ENCODE measurements around the gene JHY.

Gene JHY

DNA sequence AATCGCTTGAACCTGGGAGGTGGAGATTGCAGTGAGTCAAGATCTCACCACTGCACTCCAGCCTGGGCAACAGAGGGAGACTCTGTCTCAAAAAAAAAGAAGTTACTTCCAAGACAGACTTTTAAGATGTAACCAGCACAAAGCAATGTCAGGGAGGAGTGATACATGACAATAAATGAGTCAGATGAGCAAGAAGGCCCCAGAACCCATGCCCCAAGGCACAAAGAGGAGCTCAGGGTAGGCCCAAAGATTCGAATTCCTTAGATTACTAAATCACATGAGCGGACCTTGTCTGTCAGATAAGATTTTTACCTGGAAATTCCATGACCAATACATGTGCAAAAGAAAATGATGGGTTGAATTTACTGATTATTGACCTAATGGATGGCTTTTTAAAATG, 10.5 kb upstream of the JHY start:
- DNase-seq, result no peak

DNA sequence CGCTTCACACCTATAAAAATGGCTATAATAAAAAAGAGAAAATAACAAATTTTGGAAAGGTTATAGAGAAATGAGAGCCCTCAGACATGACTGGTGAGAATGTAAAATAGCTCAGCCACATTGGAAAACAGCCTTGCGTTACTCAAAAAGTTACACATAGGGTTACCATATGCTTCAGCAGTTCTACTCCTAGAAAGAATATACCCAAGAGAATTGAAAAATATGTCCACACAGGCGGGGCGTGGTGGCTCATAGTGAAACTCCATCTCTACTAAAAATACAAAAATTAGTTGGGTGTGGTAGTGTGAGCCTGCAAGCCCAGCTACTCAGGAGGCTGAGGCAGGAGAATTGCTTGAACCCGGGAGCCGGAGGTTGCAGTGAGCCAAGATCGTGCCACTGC, 7.6 kb upstream of the JHY start:
- no peak for DNase-seq

- no peak for DNase-seq
Measured at GRCh38 chr11:122877732-122878131, 4.8 kb upstream of the JHY start.

DNA sequence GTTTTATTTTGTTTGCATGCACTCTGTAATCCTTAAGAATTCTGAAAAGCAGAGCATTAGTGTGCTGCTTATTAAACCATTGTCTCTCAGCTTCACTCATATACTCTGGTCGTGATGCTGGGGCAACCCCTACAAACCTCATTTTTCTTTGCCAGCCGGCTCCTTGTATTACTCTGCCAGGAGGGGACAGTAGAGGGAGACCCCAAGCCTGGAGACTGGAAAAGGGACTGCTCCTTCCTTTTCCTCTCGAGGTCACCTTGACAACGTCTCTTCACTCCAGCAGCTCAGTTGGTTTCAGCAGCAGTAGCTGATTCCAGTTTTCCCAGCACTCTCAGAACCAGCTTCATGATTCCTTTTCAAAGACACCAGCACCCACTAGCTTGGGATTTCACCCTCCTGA, 2.8 kb upstream of the JHY start:
- no peak for DNase-seq

- DNase-seq, result peak; percentile 33
Measured at GRCh38 chr11:122882857-122883645, 492 bp downstream of the JHY start.

GRCh38 chr11:122883646-122883979, 1.1 kb downstream of the JHY start:
- DNase-seq, result no peak

- DNase-seq, result no peak
Measured at GRCh38 chr11:122888162-122888561, 5.6 kb downstream of the JHY start.

GRCh38 chr11:122893131-122893530, 10.6 kb downstream of the JHY start:
- no peak for DNase-seq

DNA sequence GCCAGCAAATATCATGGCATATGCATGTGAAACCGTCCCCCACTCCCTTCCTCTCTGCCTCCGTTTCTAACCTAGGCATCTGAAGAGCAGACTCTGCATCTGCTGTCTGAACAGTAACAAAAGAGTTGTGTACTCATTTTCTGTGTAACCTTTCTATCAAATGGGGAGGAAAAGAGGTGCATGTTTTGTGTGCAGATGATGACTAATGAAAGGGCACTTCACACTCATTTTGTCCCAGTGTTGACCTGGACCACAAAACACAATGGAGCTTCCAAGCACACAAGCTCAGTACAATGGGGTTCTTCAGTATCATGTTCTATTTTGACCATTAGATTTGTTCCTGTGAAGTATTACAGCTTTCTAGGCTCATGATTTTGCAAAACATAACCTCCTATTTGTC, 13.0 kb downstream of the JHY start:
- DNase-seq, result peak; percentile 99

DNA sequence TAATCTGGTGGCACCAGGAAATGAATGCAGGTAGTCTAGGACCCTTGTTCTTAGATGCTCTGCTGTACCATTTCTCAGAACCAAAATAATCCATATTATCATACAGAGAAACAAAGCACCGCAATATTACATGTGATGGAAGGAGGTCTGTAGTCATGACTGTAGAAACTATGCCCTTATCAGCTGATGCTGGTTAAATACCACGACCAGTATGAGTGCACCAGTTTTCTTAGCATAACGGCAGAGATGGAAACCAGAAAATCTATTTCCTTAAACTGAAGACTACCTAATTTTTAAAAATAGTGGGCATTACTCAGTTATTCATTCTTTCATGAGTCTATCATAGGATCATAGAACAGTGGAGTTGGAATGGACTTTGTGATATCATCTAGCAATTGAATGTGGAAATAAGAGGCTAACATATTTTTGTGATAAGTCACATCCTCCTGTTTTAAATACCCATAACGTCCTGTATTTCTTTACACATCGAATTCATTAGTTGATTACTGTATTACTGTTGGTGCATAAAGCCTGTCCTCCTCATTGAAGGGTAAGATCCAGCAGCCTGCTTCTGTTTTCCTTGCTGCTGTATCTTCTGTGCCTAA, 15.1 kb downstream of the JHY start:
- DNase-seq, result no peak

DNA sequence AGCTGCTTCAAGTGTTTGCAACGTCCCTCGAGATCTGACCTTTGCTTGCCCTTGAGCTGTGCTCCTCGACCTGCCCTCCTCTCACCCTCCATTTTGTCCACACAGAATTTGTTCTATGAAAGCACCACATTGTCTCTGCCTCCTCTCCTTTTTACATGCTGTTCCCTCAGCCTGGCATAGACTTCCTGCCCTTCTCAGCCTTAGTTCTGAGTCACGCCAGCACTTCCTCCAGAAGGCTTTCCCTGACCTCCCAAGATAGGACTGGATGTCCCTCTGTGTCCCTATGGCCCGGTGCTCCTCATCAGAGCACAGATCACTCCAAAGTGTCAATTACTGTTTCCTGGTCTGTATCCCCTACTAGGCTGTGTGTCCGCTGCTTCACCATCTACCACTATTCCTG, 16.2 kb downstream of the JHY start:
- DNase-seq, result no peak

GRCh38 chr11:122900587-122901202, 18.1 kb downstream of the JHY start:
- no peak for DNase-seq

GRCh38 chr11:122902951-122903350, 20.4 kb downstream of the JHY start:
- DNase-seq, result no peak

GRCh38 chr11:122910775-122911174, 28.2 kb downstream of the JHY start:
- DNase-seq, result no peak

DNA sequence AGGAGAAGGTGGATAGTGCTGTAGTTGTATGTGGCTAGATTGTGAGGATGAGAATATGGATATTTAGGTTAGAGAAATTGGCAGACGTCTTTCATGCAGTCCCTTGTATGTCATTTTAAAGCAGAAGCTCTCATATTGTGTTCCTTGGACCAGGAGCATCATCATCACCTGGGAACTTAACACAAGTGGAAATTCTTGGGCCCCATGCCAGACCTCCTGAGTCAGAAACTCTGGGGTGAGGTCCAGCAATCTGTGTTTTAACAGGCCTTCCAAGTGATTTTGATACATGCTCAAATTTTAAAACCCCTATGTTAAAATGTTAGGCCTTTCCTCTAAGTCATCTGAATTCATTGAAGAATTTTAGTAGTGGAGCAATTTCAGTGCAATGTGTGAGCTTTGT, 34.8 kb downstream of the JHY start:
- DNase-seq, result no peak

DNA sequence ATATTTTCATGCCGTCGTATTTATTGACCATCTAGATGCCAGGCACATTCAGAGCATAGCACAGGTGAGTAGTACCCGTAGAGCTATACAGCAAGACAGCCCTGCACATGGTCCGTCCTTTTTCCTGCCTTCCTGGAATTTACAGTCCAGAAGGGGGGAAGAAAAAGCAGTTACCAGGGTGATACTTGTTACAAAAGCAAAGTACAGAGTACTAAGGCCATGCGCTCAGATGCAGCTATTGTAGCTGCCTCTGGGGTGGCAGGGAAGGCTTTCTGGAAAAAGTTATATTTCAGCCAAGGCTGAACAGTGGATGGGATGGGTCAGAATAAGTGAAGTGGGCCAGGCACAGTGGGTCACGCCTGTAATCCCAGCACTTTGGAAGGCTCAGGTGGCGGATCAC, 36.2 kb downstream of the JHY start:
- DNase-seq, result no peak

GRCh38 chr11:122920579-122920978, 38.0 kb downstream of the JHY start:
- DNase-seq, result peak; percentile 87

GRCh38 chr11:122922893-122923292, 40.3 kb downstream of the JHY start:
- no peak for DNase-seq

DNA sequence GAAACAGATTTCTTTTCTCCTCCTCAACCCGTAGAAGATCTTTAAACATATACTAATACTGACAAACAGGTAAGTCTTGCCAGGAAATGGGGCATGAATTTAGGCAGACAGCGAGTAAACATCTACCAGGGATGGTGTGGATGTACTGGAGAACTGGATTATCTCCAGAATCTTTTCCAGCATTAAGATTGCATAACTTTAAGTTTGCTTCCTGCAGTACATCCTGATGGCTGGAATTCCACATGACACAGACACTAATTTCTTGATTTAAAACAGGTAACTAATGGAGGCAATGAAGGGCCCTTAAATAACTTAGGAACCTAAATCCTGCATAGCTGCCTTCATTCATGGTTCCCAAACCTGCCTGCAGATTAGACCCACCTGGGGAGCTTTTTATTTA, 40.7 kb downstream of the JHY start:
- no peak for DNase-seq

DNA sequence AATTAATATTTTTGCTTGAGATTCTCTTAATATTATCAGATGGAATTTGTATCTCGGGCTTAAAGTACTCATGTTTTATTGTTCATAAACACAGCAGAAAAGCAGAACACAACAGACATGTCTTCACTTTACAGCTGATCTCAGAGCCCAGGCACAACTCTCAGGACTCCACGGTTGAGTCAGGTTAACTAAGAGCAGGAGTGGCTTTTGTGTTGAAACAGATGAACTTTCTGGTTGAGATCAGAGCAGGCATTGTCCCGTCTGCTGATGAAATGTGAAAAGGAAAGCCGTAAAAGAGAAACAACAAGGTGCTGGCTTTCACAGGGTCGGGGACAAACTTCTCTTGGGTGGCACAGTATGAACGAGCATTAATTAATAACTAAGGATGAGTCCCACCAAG, 49.0 kb downstream of the JHY start:
- DNase-seq, result no peak

- no peak for DNase-seq
Measured at GRCh38 chr11:122933416-122933815, 50.9 kb downstream of the JHY start.

DNA sequence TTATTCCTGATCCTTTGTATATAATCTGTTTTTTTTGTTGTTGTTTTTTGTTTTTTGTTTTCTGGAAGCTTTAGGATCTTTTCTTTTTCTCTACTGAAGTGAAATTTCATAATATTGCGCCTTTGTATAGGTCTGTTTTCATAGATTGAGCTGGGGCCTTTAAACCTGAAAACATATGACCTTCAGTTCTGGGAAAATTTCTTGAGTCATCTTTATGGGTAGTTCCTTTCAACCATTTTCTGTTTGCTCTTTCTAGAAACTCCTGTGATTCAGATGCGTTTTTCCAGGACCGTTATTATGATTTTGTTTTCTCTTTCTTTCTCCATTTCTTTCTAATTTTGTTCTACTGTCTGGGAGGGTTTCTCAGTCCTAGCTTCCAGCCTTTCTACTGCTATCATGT, 55.4 kb downstream of the JHY start:
- no peak for DNase-seq

- DNase-seq, result no peak
Measured at GRCh38 chr11:122938557-122938956, 56.0 kb downstream of the JHY start.

DNA sequence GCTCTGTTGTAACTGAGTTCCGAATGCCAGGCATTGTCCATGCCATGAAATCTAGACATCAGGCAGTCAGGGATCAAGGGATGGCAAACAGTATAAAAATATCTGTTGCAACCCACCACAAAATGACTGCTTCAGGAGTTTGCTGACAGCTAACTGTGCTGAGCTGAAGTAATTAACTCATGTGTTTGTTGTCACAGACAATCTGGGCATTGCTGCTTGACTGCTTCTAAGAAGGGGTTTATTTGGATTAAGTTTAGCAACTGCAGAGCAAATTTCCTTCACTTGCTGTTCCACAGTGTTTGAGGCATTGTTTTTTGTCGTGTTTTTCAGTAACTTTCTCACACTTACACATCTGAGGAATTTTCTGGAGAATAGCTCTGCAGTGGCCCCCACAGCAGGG, 68.7 kb downstream of the JHY start:
- DNase-seq, result no peak

GRCh38 chr11:122954455-122954854, 71.9 kb downstream of the JHY start:
- no peak for DNase-seq
